Left renal cortex interstitium (tissue), 4 donors: ENCODE measurements around the gene GZMM. TPM values are rescaled to one million over a fixed set of nuclear protein-coding genes. Genes with fewer than 3 reads are reported as not detected.
A peak's percentile ranks its signal among the peaks of the same experiment; 100 is the strongest.

Source experiments
- DNase-seq, 4 donors: peaks; one replicate each; pipeline ENCODE4 v3.0.0-alpha.2; 2013; ENCODE audit warnings: low read depth in 4 of 4, low spot score in 2 of 4, missing footprints in 1 of 4
- polyA plus RNA-seq, 4 donors: library from polyadenylated mRNA; unstranded; fragments of 120-200 nt; gene quantifications; one replicate each; pipeline ENCODE4 v1.2.1, GENCODE V29; 2013; ENCODE audit not compliant: insufficient read length in 4 of 4

GZMM gene
- polyA plus RNA-seq: under 1 TPM; 0.25 to 0.48 (median 0.28) TPM

- no peak for DNase-seq
Observed at GRCh38 chr19:543910-544608, at the start of gene GZMM. Gene GZMM, plus strand, starts transcription at chr19:544053. Its CDS starts 19 bp downstream, at chr19:544072.

- no peak for DNase-seq
Observed at GRCh38 chr19:494171-495080, 49.4 kb upstream of the GZMM start.

GRCh38 chr19:495081-495401 is 48.8 kb upstream of the GZMM start:
- no peak for DNase-seq

- no peak for DNase-seq
Observed at GRCh38 chr19:495402-496111, 48.3 kb upstream of the GZMM start.

GRCh38 chr19:496112-496665 is 47.7 kb upstream of the GZMM start, which contains the start of gene MADCAM1:
Gene MADCAM1, plus strand, starts transcription at chr19:496486. Its CDS starts 14 bp downstream, at chr19:496500.
- DNase-seq: no peak

GRCh38 chr19:496986-497385 is 46.9 kb upstream of the GZMM start:
- no peak for DNase-seq

GRCh38 chr19:497491-497868 is 46.4 kb upstream of the GZMM start:
- no peak for DNase-seq

- DNase-seq: no peak
Observed at GRCh38 chr19:497869-498510, 45.9 kb upstream of the GZMM start.

GRCh38 chr19:498511-498891 is 45.4 kb upstream of the GZMM start:
- no peak for DNase-seq

- no peak for DNase-seq
Observed at GRCh38 chr19:498977-499623, 44.8 kb upstream of the GZMM start.

GRCh38 chr19:501646-502045 is 42.2 kb upstream of the GZMM start:
- no peak for DNase-seq

- no peak for DNase-seq
Observed at GRCh38 chr19:504616-505015, 39.2 kb upstream of the GZMM start.

GRCh38 chr19:506404-507285 is 37.2 kb upstream of the GZMM start:
- peak; percentile 100 for DNase-seq

- DNase-seq: no peak
Observed at GRCh38 chr19:507286-508203, 36.3 kb upstream of the GZMM start, which contains the start of gene TPGS1. Gene TPGS1, plus strand, starts transcription at chr19:507497. Its CDS starts 10 bp downstream, at chr19:507507.

- no peak for DNase-seq
Observed at GRCh38 chr19:508204-509150, 35.4 kb upstream of the GZMM start.

- peak in 1 of 4 donors; percentile 66 for DNase-seq
Observed at GRCh38 chr19:510606-511100, 33.2 kb upstream of the GZMM start.
